ENCODE results near the gene COL5A1.
"Not testable (repeated sequence)": the region's sequence is repeated elsewhere in the genome, so short reads cannot be mapped to it uniquely, and the experiment has no call there.

COL5A1 gene

GRCh38 chr9:134700636-134701350 is 59.2 kb downstream of the COL5A1 start:
- in situ Hi-C loops (cut with HindIII; ENCODE audit: low sequenced_read_pairs) = loop anchor here (10.0 kb wide), 1 partner anchor 64 kb away; no protein-coding TSS in a partner anchor
- H3K4me3 ChIP-seq (ENCODE audit: low read depth, low read length) = no peak overlapping the region
- no peak for DNase-seq (ENCODE audit: low read depth)
- no peak for TF ChIP-seq CTCF (IDR thresholded peaks at IDR 0.05; ENCODE audit: low read depth, low read length, missing control alignments)

GRCh38 chr9:134701581-134702259 is 60.1 kb downstream of the COL5A1 start:
- in situ Hi-C loops (cut with HindIII; ENCODE audit: low sequenced_read_pairs) = loop anchor here (10.0 kb wide), 1 partner anchor 63 kb away; no protein-coding TSS in a partner anchor
- no peak for DNase-seq (ENCODE audit: low read depth)
- TF ChIP-seq CTCF (IDR thresholded peaks at IDR 0.05; ENCODE audit: low read depth, low read length, missing control alignments) = no peak
- H3K4me3 ChIP-seq (ENCODE audit: low read depth, low read length) = no peak overlapping the region

GRCh38 chr9:134702291-134702690 is 60.7 kb downstream of the COL5A1 start:
- H3K4me3 ChIP-seq (ENCODE audit: low read depth, low read length) = no peak overlapping the region
- DNase-seq (ENCODE audit: low read depth) = no peak
- in situ Hi-C loops (cut with HindIII; ENCODE audit: low sequenced_read_pairs) = loop anchor here (10.0 kb wide), 1 partner anchor 63 kb away; no protein-coding TSS in a partner anchor
- TF ChIP-seq CTCF (IDR thresholded peaks at IDR 0.05; ENCODE audit: low read depth, low read length, missing control alignments) = no peak

GRCh38 chr9:134703730-134704114 is 62.1 kb downstream of the COL5A1 start:
- in situ Hi-C loops (cut with HindIII; ENCODE audit: low sequenced_read_pairs) = loop anchor here (10.0 kb wide), 1 partner anchor 61 kb away; no protein-coding TSS in a partner anchor
- H3K4me3 ChIP-seq (ENCODE audit: low read depth, low read length); DNase-seq (ENCODE audit: low read depth): not testable (repeated sequence)

- no peak for TF ChIP-seq CTCF (IDR thresholded peaks at IDR 0.05; ENCODE audit: low read depth, low read length, missing control alignments)
- H3K4me3 ChIP-seq (ENCODE audit: low read depth, low read length) = no peak overlapping the region
- peak; percentile 59 for DNase-seq (ENCODE audit: low read depth)
- in situ Hi-C loops (cut with HindIII; ENCODE audit: low sequenced_read_pairs) = loop anchor here (10.0 kb wide), 1 partner anchor 60 kb away; no protein-coding TSS in a partner anchor
Observed at GRCh38 chr9:134704498-134704897, 62.9 kb downstream of the COL5A1 start.

- TF ChIP-seq CTCF (IDR thresholded peaks at IDR 0.05; ENCODE audit: low read depth, low read length, missing control alignments) = no peak
- in situ Hi-C loops (cut with HindIII; ENCODE audit: low sequenced_read_pairs) = loop anchor here (10.0 kb wide), 1 partner anchor 59 kb away; no protein-coding TSS in a partner anchor
- no peak overlapping the region for H3K4me3 ChIP-seq (ENCODE audit: low read depth, low read length)
- no peak for DNase-seq (ENCODE audit: low read depth)
Observed at GRCh38 chr9:134705786-134706185, 64.2 kb downstream of the COL5A1 start.

GRCh38 chr9:134706522-134706921 is 64.9 kb downstream of the COL5A1 start:
- in situ Hi-C loops (cut with HindIII; ENCODE audit: low sequenced_read_pairs) = loop anchor here (10.0 kb wide), 1 partner anchor 58 kb away; no protein-coding TSS in a partner anchor
- TF ChIP-seq CTCF (IDR thresholded peaks at IDR 0.05; ENCODE audit: low read depth, low read length, missing control alignments) = no peak
- H3K4me3 ChIP-seq (ENCODE audit: low read depth, low read length) = no peak overlapping the region
- no peak for DNase-seq (ENCODE audit: low read depth)

All from astrocyte of the cerebellum (primary cell).